AG09309 (cell line): ENCODE data around the gene IQCN.

Experiments
- DNase-seq: peaks from one replicate; pipeline ENCODE4 v3.0.0-alpha.2; 2010; ENCODE audit warnings: low read depth
- H3K4me3 ChIP-seq: 2 replicates; pipeline ENCODE4 v1.5.1; 2011; ENCODE audit warnings: mild to moderate bottlenecking, low read depth, low read length, moderate library complexity; ENCODE audit not compliant: control insufficient read depth
- CTCF ChIP-seq: IDR thresholded peaks from 2 replicates; pipeline ENCODE4 v1.5.1; 2011; ENCODE audit warnings: mild to moderate bottlenecking, low read depth, low read length, inconsistent platforms; ENCODE audit not compliant: insufficient read depth, control insufficient read depth; ENCODE audit errors: missing control alignments

IQCN gene

GRCh38 chr19:18309525-18310064, 35.3 kb upstream of the IQCN start:
- H3K4me3 ChIP-seq, result no peak overlapping the region
- no peak for TF ChIP-seq CTCF
- no peak for DNase-seq

- DNase-seq, result no peak
- H3K4me3 ChIP-seq, result no peak overlapping the region
- no peak for TF ChIP-seq CTCF
These were observed 34.7 kb upstream of the IQCN start for GRCh38 chr19:18308948-18309325.

GRCh38 chr19:18308051-18308947, 34.0 kb upstream of the IQCN start:
- no peak overlapping the region for H3K4me3 ChIP-seq
- no peak for TF ChIP-seq CTCF
- no peak for DNase-seq

- H3K4me3 ChIP-seq, result no peak overlapping the region
- no peak for TF ChIP-seq CTCF
- no peak for DNase-seq
These were observed 33.0 kb upstream of the IQCN start for GRCh38 chr19:18307271-18307681.

GRCh38 chr19:18306888-18307260, 32.6 kb upstream of the IQCN start:
- TF ChIP-seq CTCF, result no peak
- no peak for DNase-seq
- no peak overlapping the region for H3K4me3 ChIP-seq

- no peak for DNase-seq
- TF ChIP-seq CTCF, result no peak
- H3K4me3 ChIP-seq, result no peak overlapping the region
These were observed 32.1 kb upstream of the IQCN start for GRCh38 chr19:18306209-18306887.
